A673 (cell line): ENCODE measurements around the gene TMEM107. TPM values are rescaled to one million over a fixed set of nuclear protein-coding genes. Genes with fewer than 3 reads are reported as not detected.

Source experiments
- BruUV-seq: library from RNA; stranded (reverse); fragments of 400-500 nt; replicated peaks from 2 replicates; lab custom pipeline; 2021; lab: Mats Ljungman, UMichigan
- CTCF ChIA-PET: fragments of 300-600 bp; sonication (Branson Sonifier 250); formaldehyde crosslinking; loops from one replicate; lab custom pipeline; 2022; ENCODE audit warnings: antibody characterized with exemption; lab: Charles Lee
- POLR2A ChIA-PET: fragments of 300-600 bp; sonication (Branson Sonifier 250); formaldehyde crosslinking; loops from one replicate; lab custom pipeline; 2022; ENCODE audit warnings: antibody characterized with exemption; ENCODE audit not compliant: low non-redundant PET; lab: Charles Lee
- DNase-seq: peaks from one replicate; pipeline ENCODE4 v3.0.0-alpha.2; 2015; ENCODE audit warnings: low spot score
- H3K27ac ChIP-seq: fragments of 200-600 bp; sonication (generic); 2 replicates; pipeline ENCODE4 v1.5.1; 2016; ENCODE audit warnings: mixed run types, low read depth, mild to moderate bottlenecking, mixed read lengths, antibody characterized with exemption, low read length; ENCODE audit not compliant: poor library complexity, severe bottlenecking
- H3K27me3 ChIP-seq: fragments of 200-600 bp; sonication (generic); replicated peaks from 2 replicates; pipeline ENCODE4 v1.6.1; 2017; ENCODE audit warnings: mixed run types, low read depth, mild to moderate bottlenecking, mixed read lengths, antibody characterized with exemption, low read length; ENCODE audit not compliant: insufficient read depth, poor library complexity
- H3K36me3 ChIP-seq: fragments of 200-600 bp; sonication (generic); 2 replicates; pipeline ENCODE4 v1.6.1; 2016; ENCODE audit warnings: mixed run types, mild to moderate bottlenecking, mixed read lengths, antibody characterized with exemption, low read length; ENCODE audit not compliant: insufficient read depth, poor library complexity, severe bottlenecking
- H3K4me1 ChIP-seq: fragments of 200-600 bp; sonication (generic); 2 replicates; pipeline ENCODE4 v1.6.1; 2017; ENCODE audit warnings: mixed run types, mild to moderate bottlenecking, mixed read lengths, antibody characterized with exemption, low read length; ENCODE audit not compliant: insufficient read depth, poor library complexity, severe bottlenecking
- H3K4me3 ChIP-seq: fragments of 200-600 bp; sonication (generic); 2 replicates; pipeline ENCODE4 v1.5.1; 2016; ENCODE audit warnings: low read depth, mixed run types, mild to moderate bottlenecking, mixed read lengths, low read length; ENCODE audit not compliant: poor library complexity, severe bottlenecking
- H3K9me3 ChIP-seq: fragments of 200-600 bp; sonication (generic); 2 replicates; pipeline ENCODE4 v1.6.1; 2016; ENCODE audit warnings: mixed run types, low read depth, mild to moderate bottlenecking, mixed read lengths, antibody characterized with exemption, low read length; ENCODE audit not compliant: poor library complexity, severe bottlenecking
- CTCF ChIP-seq: fragments of 300-800, 200-600 bp; sonication (generic); conservative IDR thresholded peaks from 2 replicates; pipeline ENCODE4 v1.5.1; 2017; ENCODE audit warnings: low read depth, mild to moderate bottlenecking, antibody characterized with exemption, low read length, moderate library complexity, mixed read lengths
- EZH2 ChIP-seq: fragments of 200-600 bp; sonication (generic); IDR thresholded peaks from 2 replicates; pipeline ENCODE4 v1.6.1; 2017; ENCODE audit warnings: borderline replicate concordance, low read depth, mild to moderate bottlenecking, mixed read lengths, antibody characterized with exemption, low read length; ENCODE audit not compliant: poor library complexity, severe bottlenecking
- intact Hi-C: fragments of 100-400 bp; cut with micrococcal nuclease; formaldehyde crosslinking; loops from one replicate; pipeline ENCODE4 v1.10.0; 2022; ENCODE audit not compliant: unreplicated experiment
- total RNA-seq: library from RNA; stranded (reverse); gene quantifications from 2 replicates; pipeline ENCODE4 v1.2.3, GENCODE V29; 2021

TMEM107 gene
- total RNA-seq, 1 experiment from 2014 or later = 19.4 TPM

- H3K9me3 ChIP-seq = no peaks in the 10 kb centered on the region
- POLR2A ChIA-PET = no interaction called here
- peaks cover 16% of the 10 kb centered on the region for H3K36me3 ChIP-seq
- DNase-seq = no peak
- peak overlapping the region; percentile 97 for H3K27ac ChIP-seq
- intact Hi-C loops = loop anchor here (1.0 kb wide), 1 partner anchor 19 kb away; no protein-coding TSS in a partner anchor
- peaks cover 43% of the 10 kb centered on the region for H3K4me1 ChIP-seq
- no TSS peak for BruUV-seq
- no peaks in the 10 kb centered on the region for H3K27me3 ChIP-seq
- CTCF ChIA-PET = no interaction called here
- TF ChIP-seq EZH2 (no peak), CTCF (no peak)
- peak overlapping the region; percentile 51 for H3K4me3 ChIP-seq
These were observed 21.5 kb downstream of the TMEM107 start for GRCh38 chr17:8154608-8155155.

- ChIA-PET CTCF (no interaction called here), POLR2A (no interaction called here)
- Histone ChIP-seq H3K36me3 (peaks cover 18% of the 10 kb centered on the region), H3K9me3 (no peaks in the 10 kb centered on the region), H3K27me3 (no peaks in the 10 kb centered on the region), H3K27ac (peak overlapping the region; percentile 97), H3K4me3 (peak overlapping the region; percentile 51), H3K4me1 (peaks cover 43% of the 10 kb centered on the region)
- BruUV-seq = no TSS peak
- DNase-seq = peak; percentile 97
- TF ChIP-seq CTCF = no peak
- no peak for TF ChIP-seq EZH2
- intact Hi-C loops = loop anchor here (1.0 kb wide), 1 partner anchor 19 kb away; no protein-coding TSS in a partner anchor
These were observed 22.1 kb downstream of the TMEM107 start for GRCh38 chr17:8153957-8154607.

GRCh38 chr17:8153525-8153956 lies 22.6 kb downstream of the TMEM107 start:
- BruUV-seq = TSS peak; percentile 2
- Histone ChIP-seq H3K27ac (peak overlapping the region; percentile 97), H3K4me3 (peak overlapping the region; percentile 51), H3K4me1 (peaks cover 43% of the 10 kb centered on the region), H3K27me3 (no peaks in the 10 kb centered on the region), H3K9me3 (no peaks in the 10 kb centered on the region), H3K36me3 (peaks cover 20% of the 10 kb centered on the region)
- TF ChIP-seq EZH2 (no peak), CTCF (no peak)
- ChIA-PET POLR2A (interaction anchor here (0.5 kb wide), 1 partner anchor 48 kb away, joined by 4 read pairs; no protein-coding TSS in a partner anchor), CTCF (no interaction called here)
- intact Hi-C loops = no loop called here
- DNase-seq = peak; percentile 89
